GM12875 (cell line): ENCODE measurements around the gene BTG2.

Source experiments
- H3K4me3 ChIP-seq: one replicate; pipeline ENCODE4 v1.5.1; 2011; ENCODE audit warnings: low read depth, low read length, control low read depth
- CTCF ChIP-seq: IDR thresholded peaks from 2 replicates; pipeline ENCODE4 v1.5.1; 2011; ENCODE audit warnings: low read depth, mild to moderate bottlenecking, control low read depth, inconsistent platforms, low read length, moderate library complexity, borderline replicate concordance; ENCODE audit not compliant: insufficient read depth

Gene BTG2

GRCh38 chr1:203283597-203283996 lies 21.7 kb upstream of the BTG2 start:
- no peak overlapping the region for H3K4me3 ChIP-seq

GRCh38 chr1:203284411-203285123 lies 20.8 kb upstream of the BTG2 start:
- TF ChIP-seq CTCF = no peak
- H3K4me3 ChIP-seq = no peak overlapping the region

More at GRCh38 chr1:203283597-203283996, 21.7 kb upstream of the BTG2 start:
- TF ChIP-seq CTCF = no peak

- H3K4me3 ChIP-seq = peak overlapping the region; percentile 31
- TF ChIP-seq CTCF = no peak
Measured at GRCh38 chr1:203286161-203286984, 18.9 kb upstream of the BTG2 start.

GRCh38 chr1:203287109-203287893 lies 18.0 kb upstream of the BTG2 start:
- peak overlapping the region; percentile 31 for H3K4me3 ChIP-seq
- TF ChIP-seq CTCF = no peak

GRCh38 chr1:203287898-203288297 lies 17.4 kb upstream of the BTG2 start:
- H3K4me3 ChIP-seq = peak overlapping the region; percentile 24
- no peak for TF ChIP-seq CTCF

- TF ChIP-seq CTCF = no peak
- no peak overlapping the region for H3K4me3 ChIP-seq
Measured at GRCh38 chr1:203288400-203288799, 16.9 kb upstream of the BTG2 start.
